ENCODE data around the gene CUZD1.

DNA sequence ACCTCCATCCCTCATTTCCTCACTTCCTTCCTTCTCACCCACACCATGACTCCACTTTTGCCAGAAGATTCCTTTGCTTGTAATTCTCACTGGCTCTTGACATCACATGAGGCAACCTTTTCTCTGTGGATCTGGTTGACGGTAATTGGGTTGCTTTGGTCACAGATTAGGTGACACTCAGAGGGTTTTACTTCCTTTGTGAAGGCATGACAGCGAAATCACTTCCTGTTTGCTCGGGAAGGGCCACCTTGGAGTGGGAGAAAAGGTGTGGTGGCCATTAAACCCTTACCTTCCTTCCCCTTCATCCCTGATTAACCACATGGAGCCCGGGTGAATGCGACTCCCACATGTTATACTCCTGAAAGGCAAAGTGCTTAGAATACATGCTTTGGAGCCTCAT is 30.2 kb downstream of the CUZD1 start:
- TF ChIP-seq, protein P1, sequence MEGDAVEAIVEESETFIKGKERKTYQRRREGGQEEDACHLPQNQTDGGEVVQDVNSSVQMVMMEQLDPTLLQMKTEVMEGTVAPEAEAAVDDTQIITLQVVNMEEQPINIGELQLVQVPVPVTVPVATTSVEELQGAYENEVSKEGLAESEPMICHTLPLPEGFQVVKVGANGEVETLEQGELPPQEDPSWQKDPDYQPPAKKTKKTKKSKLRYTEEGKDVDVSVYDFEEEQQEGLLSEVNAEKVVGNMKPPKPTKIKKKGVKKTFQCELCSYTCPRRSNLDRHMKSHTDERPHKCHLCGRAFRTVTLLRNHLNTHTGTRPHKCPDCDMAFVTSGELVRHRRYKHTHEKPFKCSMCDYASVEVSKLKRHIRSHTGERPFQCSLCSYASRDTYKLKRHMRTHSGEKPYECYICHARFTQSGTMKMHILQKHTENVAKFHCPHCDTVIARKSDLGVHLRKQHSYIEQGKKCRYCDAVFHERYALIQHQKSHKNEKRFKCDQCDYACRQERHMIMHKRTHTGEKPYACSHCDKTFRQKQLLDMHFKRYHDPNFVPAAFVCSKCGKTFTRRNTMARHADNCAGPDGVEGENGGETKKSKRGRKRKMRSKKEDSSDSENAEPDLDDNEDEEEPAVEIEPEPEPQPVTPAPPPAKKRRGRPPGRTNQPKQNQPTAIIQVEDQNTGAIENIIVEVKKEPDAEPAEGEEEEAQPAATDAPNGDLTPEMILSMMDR (conservative IDR thresholded peaks at IDR 0.05; ENCODE audit: low read length) = no peak
- no peak for TF ChIP-seq EZH2phosphoT487 (IDR thresholded peaks at IDR 0.05; ENCODE audit: borderline replicate concordance)

Data from Loucy (cell line).